Adipose tissue (tissue), 3 donors: Measurements from ENCODE around the gene CD37. TPM values are rescaled to one million over a fixed set of nuclear protein-coding genes. Genes with fewer than 3 reads are reported as not detected.
"Not testable (repeated sequence)": the region's sequence is repeated elsewhere in the genome, so short reads cannot be mapped to it uniquely, and the experiment has no call there.

Experiments
- H3K27ac ChIP-seq: one replicate; pipeline ENCODE4 v1.5.1; 2013; ENCODE audit warnings: low read depth, low read length
- WGBS, 3 donors: extraction: QIAGEN DNeasy Blood & Tissue Kit; methylation state at CpG; one replicate each; pipeline ENCODE4 v1.1.7; 2013; 5-methylcytosine and 5-hydroxymethylcytosine counted together
- polyA plus RNA-seq, 3 donors: library from polyadenylated mRNA; stranded (reverse); fragments of 200-250 nt; gene quantifications; one replicate each; pipeline ENCODE4 v1.2.3, GENCODE V29; 2013
- donor health status: healthy with polysubstance abuse.
- donor health status: Bipolar disorder and iron deficiency.
- donor health status: healthy.

CD37 gene
- polyA plus RNA-seq = 10 to 100 TPM in 2 of 3 donors, 1 to 10 TPM in 1; 6.8 to 18.1 (median 10.6) TPM

- no peak within 1 kb of the TSS for H3K27ac ChIP-seq
- WGBS, 3 donors = 50 to 83% (median 58%) methylated on average over 13 of the region's 13 CpGs
These were observed at the start of gene CD37 for GRCh38 chr19:49335071-49335783. Gene CD37 (plus strand): TSS chr19:49335406. CDS start chr19:49335541, 135 bp downstream.

- WGBS, 3 donors = 20 to 70% (median 57%) methylated on average over 2 of the region's 2 CpGs
- no peak overlapping the region for H3K27ac ChIP-seq
These were observed 48.0 kb upstream of the CD37 start for GRCh38 chr19:49287141-49287770.

GRCh38 chr19:49288205-49288604 lies 47.0 kb upstream of the CD37 start:
- 94 to 99% (median 95%) methylated on average over 4 of the region's 4 CpGs for WGBS, 3 donors
- H3K27ac ChIP-seq = not testable (repeated sequence)

- not testable (repeated sequence) for H3K27ac ChIP-seq
- WGBS, 3 donors = 48 to 60% (median 52%) methylated on average over 2 of the region's 2 CpGs
These were observed 45.9 kb upstream of the CD37 start for GRCh38 chr19:49289286-49289685.

GRCh38 chr19:49290517-49290916 lies 44.7 kb upstream of the CD37 start:
- no peak overlapping the region for H3K27ac ChIP-seq
- WGBS, 3 donors = 86 to 95% (median 94%) methylated on average over 3 of the region's 3 CpGs

- 84 to 88% (median 84%) methylated on average over 6 of the region's 6 CpGs for WGBS, 3 donors
- no peak overlapping the region for H3K27ac ChIP-seq
These were observed 40.8 kb upstream of the CD37 start for GRCh38 chr19:49294401-49294800.

- H3K27ac ChIP-seq = no peak overlapping the region
- 92 to 97% (median 94%) methylated on average over 8 of the region's 8 CpGs for WGBS, 3 donors
These were observed 39.9 kb upstream of the CD37 start for GRCh38 chr19:49295208-49295880.

GRCh38 chr19:49297403-49297802 lies 37.8 kb upstream of the CD37 start:
- no peak overlapping the region for H3K27ac ChIP-seq
- WGBS, 3 donors = 84 to 95% (median 94%) methylated on average over 3 of the region's 3 CpGs

GRCh38 chr19:49298653-49299052 lies 36.6 kb upstream of the CD37 start:
- not testable (repeated sequence) for H3K27ac ChIP-seq
- 90 to 94% (median 92%) methylated on average over 3 of the region's 3 CpGs for WGBS, 3 donors

GRCh38 chr19:49301165-49301865 lies 33.9 kb upstream of the CD37 start:
- no peak overlapping the region for H3K27ac ChIP-seq
- WGBS, 3 donors = 23 to 31% (median 28%) methylated on average over 8 of the region's 8 CpGs

GRCh38 chr19:49301866-49302252 lies 33.3 kb upstream of the CD37 start:
- no peak overlapping the region for H3K27ac ChIP-seq
- 84 to 89% (median 86%) methylated on average over 5 of the region's 5 CpGs for WGBS, 3 donors

- not testable (repeated sequence) for H3K27ac ChIP-seq
- 78 to 81% (median 80%) methylated on average over 7 of the region's 7 CpGs for WGBS, 3 donors
These were observed 28.5 kb upstream of the CD37 start for GRCh38 chr19:49306734-49307133.

- 90 to 92% (median 91%) methylated on average over 6 of the region's 6 CpGs for WGBS, 3 donors
- no peak overlapping the region for H3K27ac ChIP-seq
These were observed 26.1 kb upstream of the CD37 start for GRCh38 chr19:49309087-49309486.

GRCh38 chr19:49315111-49315510 lies 20.1 kb upstream of the CD37 start:
- WGBS, 3 donors = 73 to 90% (median 76%) methylated on average over 1 of the region's 1 CpG
- no peak overlapping the region for H3K27ac ChIP-seq

- no peak overlapping the region for H3K27ac ChIP-seq
These were observed 18.9 kb upstream of the CD37 start for GRCh38 chr19:49316284-49316683.

GRCh38 chr19:49318296-49318695 lies 16.9 kb upstream of the CD37 start:
- H3K27ac ChIP-seq = no peak overlapping the region

GRCh38 chr19:49324801-49325576 lies 10.2 kb upstream of the CD37 start, which contains the start of gene SLC6A16:
Gene SLC6A16 (minus strand): TSS chr19:49325191. CDS start chr19:49311347, 13,844 bp downstream.
- no peak within 1 kb of the TSS for H3K27ac ChIP-seq
- 92 to 94% (median 94%) methylated on average over 36 to 38 of the region's 38 CpGs for WGBS, 3 donors

- not testable (repeated sequence) for H3K27ac ChIP-seq
- WGBS, 3 donors = 92 to 96% (median 94%) methylated on average over 13 of the region's 13 CpGs
These were observed 9.4 kb upstream of the CD37 start for GRCh38 chr19:49325756-49326155.
